Measurements from ENCODE around the gene PDPR. TPM values are rescaled to one million over a fixed set of nuclear protein-coding genes. Genes with fewer than 3 reads are reported as not detected.
"Not testable (repeated sequence)": the region's sequence is repeated elsewhere in the genome, so short reads cannot be mapped to it uniquely, and the experiment has no call there.

The PDPR gene
- total RNA-seq, 1 donor from 2014 or later: 41.4 TPM

GRCh38 chr16:70109583-70110279, 4.4 kb upstream of the PDPR start:
- H3K36me3 Mint-ChIP-seq (ENCODE audit: low read depth); H3K9me3 Mint-ChIP-seq; DNase-seq (ENCODE audit: low spot score); H3K4me3 Mint-ChIP-seq; H3K27me3 Mint-ChIP-seq (ENCODE audit: insufficient read depth); H3K27ac Mint-ChIP-seq; H3K4me1 Mint-ChIP-seq (ENCODE audit: low read depth): not testable (repeated sequence)
- intact Hi-C loops (cut with micrococcal nuclease): loop anchor here (5.0 kb wide), 2 partner anchors 628 to 722 kb away; partner anchors contain the start of gene TERF2

- not testable (repeated sequence) for H3K4me3 Mint-ChIP-seq; H3K27ac Mint-ChIP-seq; DNase-seq (ENCODE audit: low spot score); H3K36me3 Mint-ChIP-seq (ENCODE audit: low read depth); H3K27me3 Mint-ChIP-seq (ENCODE audit: insufficient read depth); H3K9me3 Mint-ChIP-seq
- intact Hi-C loops (cut with micrococcal nuclease): loop anchor here (5.0 kb wide), 2 partner anchors 625 to 725 kb away; partner anchors contain the start of gene TERF2
- peaks cover 10% of the 10 kb centered on the region for H3K4me1 Mint-ChIP-seq (ENCODE audit: low read depth)
Observed at GRCh38 chr16:70112162-70112561, 2.0 kb upstream of the PDPR start.

GRCh38 chr16:70113599-70113981, 542 bp upstream of the PDPR start:
- Mint-ChIP-seq H3K4me3 (peak overlapping the region; percentile 88), H3K4me1 (ENCODE audit: low read depth) (peaks cover 21% of the 10 kb centered on the region)
- not testable (repeated sequence) for H3K27ac Mint-ChIP-seq; H3K36me3 Mint-ChIP-seq (ENCODE audit: low read depth); H3K27me3 Mint-ChIP-seq (ENCODE audit: insufficient read depth); H3K9me3 Mint-ChIP-seq; DNase-seq (ENCODE audit: low spot score)
- intact Hi-C loops (cut with micrococcal nuclease): loop anchor here (5.0 kb wide), 2 partner anchors 624 to 726 kb away; partner anchors contain the start of gene TERF2

- DNase-seq (ENCODE audit: low spot score); intact Hi-C loops (cut with micrococcal nuclease); H3K4me3 Mint-ChIP-seq; H3K27ac Mint-ChIP-seq; H3K9me3 Mint-ChIP-seq; H3K27me3 Mint-ChIP-seq (ENCODE audit: insufficient read depth): not testable (repeated sequence)
- H3K36me3 Mint-ChIP-seq (ENCODE audit: low read depth): peaks cover 17% of the 10 kb centered on the region
- H3K4me1 Mint-ChIP-seq (ENCODE audit: low read depth): peaks cover 22% of the 10 kb centered on the region
Observed at GRCh38 chr16:70118354-70118753, 4.2 kb downstream of the PDPR start.

- H3K36me3 Mint-ChIP-seq (ENCODE audit: low read depth): peaks cover 21% of the 10 kb centered on the region
- not testable (repeated sequence) for H3K27ac Mint-ChIP-seq
Observed at GRCh38 chr16:70118776-70119175, 4.6 kb downstream of the PDPR start.

GRCh38 chr16:70120398-70120797, 6.3 kb downstream of the PDPR start:
- H3K27me3 Mint-ChIP-seq (ENCODE audit: insufficient read depth); H3K27ac Mint-ChIP-seq; H3K4me3 Mint-ChIP-seq; H3K9me3 Mint-ChIP-seq; DNase-seq (ENCODE audit: low spot score); intact Hi-C loops (cut with micrococcal nuclease): not testable (repeated sequence)
- Mint-ChIP-seq H3K4me1 (ENCODE audit: low read depth) (peaks cover 18% of the 10 kb centered on the region), H3K36me3 (ENCODE audit: low read depth) (peaks cover 24% of the 10 kb centered on the region)

More at GRCh38 chr16:70118776-70119175, 4.6 kb downstream of the PDPR start:
- H3K27me3 Mint-ChIP-seq (ENCODE audit: insufficient read depth); intact Hi-C loops (cut with micrococcal nuclease); H3K9me3 Mint-ChIP-seq; DNase-seq (ENCODE audit: low spot score); H3K4me3 Mint-ChIP-seq: not testable (repeated sequence)
- H3K4me1 Mint-ChIP-seq (ENCODE audit: low read depth): peaks cover 22% of the 10 kb centered on the region

GRCh38 chr16:70123822-70124221, 9.7 kb downstream of the PDPR start:
- H3K27me3 Mint-ChIP-seq (ENCODE audit: insufficient read depth); DNase-seq (ENCODE audit: low spot score); H3K4me1 Mint-ChIP-seq (ENCODE audit: low read depth); H3K4me3 Mint-ChIP-seq; H3K27ac Mint-ChIP-seq; H3K9me3 Mint-ChIP-seq; intact Hi-C loops (cut with micrococcal nuclease): not testable (repeated sequence)
- H3K36me3 Mint-ChIP-seq (ENCODE audit: low read depth): peaks cover 29% of the 10 kb centered on the region

- H3K4me1 Mint-ChIP-seq (ENCODE audit: low read depth); DNase-seq (ENCODE audit: low spot score); H3K9me3 Mint-ChIP-seq; H3K27me3 Mint-ChIP-seq (ENCODE audit: insufficient read depth); H3K27ac Mint-ChIP-seq; intact Hi-C loops (cut with micrococcal nuclease); H3K4me3 Mint-ChIP-seq: not testable (repeated sequence)
- H3K36me3 Mint-ChIP-seq (ENCODE audit: low read depth): peaks cover 35% of the 10 kb centered on the region
Observed at GRCh38 chr16:70126226-70126625, 12.1 kb downstream of the PDPR start.

- not testable (repeated sequence) for H3K4me3 Mint-ChIP-seq, H3K27ac Mint-ChIP-seq
Observed at GRCh38 chr16:70127706-70128105, 13.6 kb downstream of the PDPR start.

GRCh38 chr16:70128844-70129243, 14.7 kb downstream of the PDPR start:
- H3K4me3 Mint-ChIP-seq; H3K27ac Mint-ChIP-seq; H3K9me3 Mint-ChIP-seq; H3K4me1 Mint-ChIP-seq (ENCODE audit: low read depth); DNase-seq (ENCODE audit: low spot score); H3K27me3 Mint-ChIP-seq (ENCODE audit: insufficient read depth); intact Hi-C loops (cut with micrococcal nuclease): not testable (repeated sequence)
- peaks cover 31% of the 10 kb centered on the region for H3K36me3 Mint-ChIP-seq (ENCODE audit: low read depth)

More at GRCh38 chr16:70127706-70128105, 13.6 kb downstream of the PDPR start:
- H3K9me3 Mint-ChIP-seq; DNase-seq (ENCODE audit: low spot score); H3K4me1 Mint-ChIP-seq (ENCODE audit: low read depth); H3K27me3 Mint-ChIP-seq (ENCODE audit: insufficient read depth); intact Hi-C loops (cut with micrococcal nuclease): not testable (repeated sequence)
- H3K36me3 Mint-ChIP-seq (ENCODE audit: low read depth): peaks cover 36% of the 10 kb centered on the region

- H3K27ac Mint-ChIP-seq; H3K4me1 Mint-ChIP-seq (ENCODE audit: low read depth); intact Hi-C loops (cut with micrococcal nuclease); H3K9me3 Mint-ChIP-seq; DNase-seq (ENCODE audit: low spot score); H3K27me3 Mint-ChIP-seq (ENCODE audit: insufficient read depth); H3K4me3 Mint-ChIP-seq: not testable (repeated sequence)
- peaks cover 46% of the 10 kb centered on the region for H3K36me3 Mint-ChIP-seq (ENCODE audit: low read depth)
Observed at GRCh38 chr16:70135796-70136195, 21.7 kb downstream of the PDPR start.

- H3K4me3 Mint-ChIP-seq; H3K4me1 Mint-ChIP-seq (ENCODE audit: low read depth); H3K9me3 Mint-ChIP-seq; H3K27me3 Mint-ChIP-seq (ENCODE audit: insufficient read depth); DNase-seq (ENCODE audit: low spot score); intact Hi-C loops (cut with micrococcal nuclease); H3K27ac Mint-ChIP-seq: not testable (repeated sequence)
- peaks cover 47% of the 10 kb centered on the region for H3K36me3 Mint-ChIP-seq (ENCODE audit: low read depth)
Observed at GRCh38 chr16:70136595-70136994, 22.5 kb downstream of the PDPR start.

GRCh38 chr16:70142739-70143138, 28.6 kb downstream of the PDPR start:
- H3K4me1 Mint-ChIP-seq (ENCODE audit: low read depth); H3K27ac Mint-ChIP-seq; H3K4me3 Mint-ChIP-seq; H3K9me3 Mint-ChIP-seq; H3K27me3 Mint-ChIP-seq (ENCODE audit: insufficient read depth); DNase-seq (ENCODE audit: low spot score); intact Hi-C loops (cut with micrococcal nuclease): not testable (repeated sequence)
- peaks cover 40% of the 10 kb centered on the region for H3K36me3 Mint-ChIP-seq (ENCODE audit: low read depth)

Measured in activated T-helper 1 cell treated with anti-CD3 and anti-CD28 coated beads, Interleukin-12 subunit alpha, Interleukin-12 subunit beta, Interleukin-2, Interleukin-4 antibody, amounts not matched to agents 30 ng/mL and 10 ng/mL and 1 ng/mL, durations not matched to agents 14 hours and 24 hours and 36 hours (primary cell).